OCI-LY3 (cell line): ENCODE results near the gene BANP.

ENCODE experiments used
- H2AFZ ChIP-seq: fragments of 200-600, 300-600 bp; shearing (Covaris generic); 2 replicates; pipeline ENCODE4 v1.6.0; 2014; ENCODE audit warnings: antibody characterized with exemption, low read depth, low read length
- H3K27ac ChIP-seq: fragments of 200-600, 300-600 bp; sonication (generic); 2 replicates; pipeline ENCODE4 v1.5.1; 2014; ENCODE audit warnings: mild to moderate bottlenecking, low read length, moderate library complexity, mixed read lengths
- H3K27me3 ChIP-seq: fragments of 200-600, 300-600 bp; sonication (generic); 2 replicates; pipeline ENCODE4 v1.6.1; 2014; ENCODE audit warnings: low read depth, low read length, mixed read lengths
- H3K36me3 ChIP-seq: fragments of 200-600, 300-600 bp; sonication (generic); replicated peaks from 2 replicates; pipeline ENCODE3; 2014; ENCODE audit warnings: low read depth, low read length, mixed read lengths
- H3K4me1 ChIP-seq: fragments of 300-600, 200-600 bp; sonication (generic); 2 replicates; pipeline ENCODE4 v1.6.1; 2014; ENCODE audit warnings: low read length, mixed read lengths
- H3K4me2 ChIP-seq: fragments of 200-600, 300-600 bp; sonication (generic); 2 replicates; pipeline ENCODE4 v1.6.1; 2014; ENCODE audit warnings: low read length, mixed read lengths
- H3K4me3 ChIP-seq: fragments of 300-600, 200-600 bp; sonication (generic); 2 replicates; pipeline ENCODE4 v1.5.1; 2014; ENCODE audit warnings: antibody characterized with exemption, mild to moderate bottlenecking, low read length, moderate library complexity
- H3K79me2 ChIP-seq: fragments of 300-600, 200-600 bp; shearing (Covaris generic); 2 replicates; pipeline ENCODE4 v1.6.1; 2014; ENCODE audit warnings: mild to moderate bottlenecking, low read length, mixed read lengths
- H3K9ac ChIP-seq: fragments of 300-600, 200-600 bp; shearing (Covaris generic); 2 replicates; pipeline ENCODE4 v1.6.0; 2014; ENCODE audit warnings: mild to moderate bottlenecking, low read length, moderate library complexity
- H3K9me3 ChIP-seq: fragments of 200-600, 300-600 bp; shearing (Covaris generic); 2 replicates; pipeline ENCODE4 v1.6.1; 2014; ENCODE audit warnings: low read length, mixed read lengths; ENCODE audit not compliant: insufficient read depth
- H4K20me1 ChIP-seq: fragments of 200-600, 300-600 bp; sonication (generic); 2 replicates; pipeline ENCODE4 v1.6.1; 2016; ENCODE audit warnings: low read length, mixed read lengths; ENCODE audit not compliant: insufficient read depth
- EZH2phosphoT487 ChIP-seq: fragments of 200-600 bp; shearing (Covaris generic); IDR thresholded peaks from 2 replicates; pipeline ENCODE4 v1.6.1; 2018; ENCODE audit warnings: antibody characterized with exemption, mixed run types, low read depth
- TF ChIP-seq, protein P1 (sequence below): fragments of 200-600, 300-600 bp; sonication (generic); IDR thresholded peaks from 2 replicates; pipeline ENCODE4 v1.5.1; 2014; ENCODE audit warnings: antibody characterized with exemption, low read length, low read depth

BANP gene

GRCh38 chr16:87953308-87954215 is 2.3 kb downstream of the BANP start:
- H3K4me1 ChIP-seq, result peaks cover 24% of the 10 kb centered on the region
- H3K36me3 ChIP-seq, result peaks cover 8% of the 10 kb centered on the region
- H3K27me3 ChIP-seq, result no peaks in the 10 kb centered on the region
- H2AFZ ChIP-seq, result no peak overlapping the region
- H3K79me2 ChIP-seq, result peaks cover 71% of the 10 kb centered on the region
- H3K4me3 ChIP-seq, result no peak overlapping the region
- no peaks in the 10 kb centered on the region for H3K9me3 ChIP-seq
- TF ChIP-seq EZH2phosphoT487, result no peak
- TF ChIP-seq, protein P1, sequence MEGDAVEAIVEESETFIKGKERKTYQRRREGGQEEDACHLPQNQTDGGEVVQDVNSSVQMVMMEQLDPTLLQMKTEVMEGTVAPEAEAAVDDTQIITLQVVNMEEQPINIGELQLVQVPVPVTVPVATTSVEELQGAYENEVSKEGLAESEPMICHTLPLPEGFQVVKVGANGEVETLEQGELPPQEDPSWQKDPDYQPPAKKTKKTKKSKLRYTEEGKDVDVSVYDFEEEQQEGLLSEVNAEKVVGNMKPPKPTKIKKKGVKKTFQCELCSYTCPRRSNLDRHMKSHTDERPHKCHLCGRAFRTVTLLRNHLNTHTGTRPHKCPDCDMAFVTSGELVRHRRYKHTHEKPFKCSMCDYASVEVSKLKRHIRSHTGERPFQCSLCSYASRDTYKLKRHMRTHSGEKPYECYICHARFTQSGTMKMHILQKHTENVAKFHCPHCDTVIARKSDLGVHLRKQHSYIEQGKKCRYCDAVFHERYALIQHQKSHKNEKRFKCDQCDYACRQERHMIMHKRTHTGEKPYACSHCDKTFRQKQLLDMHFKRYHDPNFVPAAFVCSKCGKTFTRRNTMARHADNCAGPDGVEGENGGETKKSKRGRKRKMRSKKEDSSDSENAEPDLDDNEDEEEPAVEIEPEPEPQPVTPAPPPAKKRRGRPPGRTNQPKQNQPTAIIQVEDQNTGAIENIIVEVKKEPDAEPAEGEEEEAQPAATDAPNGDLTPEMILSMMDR, result no peak
- H3K4me2 ChIP-seq, result no peak overlapping the region
- 0 out of 2 replicates have a peak, but pooled peaks cover 12% of the 10 kb centered on the region for H4K20me1 ChIP-seq
- H3K9ac ChIP-seq, result no peak overlapping the region
- H3K27ac ChIP-seq, result no peak overlapping the region

- no peak overlapping the region for H2AFZ ChIP-seq
- H3K36me3 ChIP-seq, result peaks cover 8% of the 10 kb centered on the region
- peaks cover 79% of the 10 kb centered on the region for H3K79me2 ChIP-seq
- peaks cover 12% of the 10 kb centered on the region; the same call in 1 of the 2 replicates for H4K20me1 ChIP-seq
- TF ChIP-seq, protein P1, result no peak
- TF ChIP-seq EZH2phosphoT487, result no peak
- no peak overlapping the region for H3K27ac ChIP-seq
- no peaks in the 10 kb centered on the region for H3K27me3 ChIP-seq
- H3K4me1 ChIP-seq, result peaks cover 24% of the 10 kb centered on the region
- H3K9ac ChIP-seq, result no peak overlapping the region
- no peaks in the 10 kb centered on the region for H3K9me3 ChIP-seq
- H3K4me3 ChIP-seq, result no peak overlapping the region
- H3K4me2 ChIP-seq, result no peak overlapping the region
Measured at GRCh38 chr16:87954361-87954760, 3.1 kb downstream of the BANP start.

GRCh38 chr16:87954826-87955225 is 3.6 kb downstream of the BANP start:
- Histone ChIP-seq H3K27me3 (no peaks in the 10 kb centered on the region), H3K27ac (no peak overlapping the region), H3K9me3 (no peaks in the 10 kb centered on the region), H3K9ac (no peak overlapping the region), H3K4me3 (no peak overlapping the region), H4K20me1 (peaks cover 12% of the 10 kb centered on the region; the same call in 1 of the 2 replicates), H3K4me2 (no peak overlapping the region), H3K4me1 (peaks cover 24% of the 10 kb centered on the region), H2AFZ (no peak overlapping the region), H3K36me3 (peaks cover 8% of the 10 kb centered on the region), H3K79me2 (peaks cover 84% of the 10 kb centered on the region)
- no peak for TF ChIP-seq EZH2phosphoT487
- TF ChIP-seq, protein P1, result no peak

DNA sequence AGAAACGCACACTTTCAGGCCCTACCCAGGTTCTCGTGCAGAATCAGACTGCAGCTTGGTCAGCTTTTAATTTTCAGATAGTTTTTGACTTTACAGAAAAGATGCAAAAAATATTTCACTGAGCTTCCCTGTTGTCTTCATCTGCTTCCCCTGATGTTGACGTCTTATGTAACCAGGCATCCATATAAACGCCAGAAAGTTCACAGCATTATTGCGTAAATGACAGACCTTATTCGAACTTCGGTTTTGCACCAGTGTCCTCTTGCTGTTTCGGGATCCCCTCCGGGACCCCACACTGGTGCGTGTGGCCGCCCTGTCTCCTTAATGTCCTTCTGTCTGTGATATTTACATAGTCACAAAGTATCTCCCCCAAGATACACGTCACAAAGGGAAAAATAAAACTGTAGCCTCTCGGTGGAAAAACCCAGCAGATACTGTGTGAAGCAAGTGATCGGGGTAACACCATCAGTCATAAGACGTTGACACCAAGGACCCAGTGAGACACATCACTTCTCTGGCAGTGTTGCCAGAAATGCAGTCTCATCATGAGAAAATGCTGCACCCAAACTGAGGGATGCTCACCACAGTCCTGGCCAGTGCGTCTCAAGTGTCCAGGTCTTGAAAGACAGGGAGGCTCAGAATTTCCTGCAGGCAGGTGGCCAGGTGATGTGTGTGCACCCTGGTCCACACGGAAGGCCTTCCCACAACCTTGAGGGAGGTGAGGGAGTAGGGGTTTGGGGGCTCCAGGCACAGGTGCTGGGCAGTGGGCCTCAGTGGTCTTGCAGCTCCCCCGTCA is 4.3 kb downstream of the BANP start:
- Histone ChIP-seq H2AFZ (no peak overlapping the region), H3K36me3 (peaks cover 8% of the 10 kb centered on the region), H3K27me3 (no peaks in the 10 kb centered on the region), H3K79me2 (peaks cover 88% of the 10 kb centered on the region), H3K9ac (peak overlapping the region; percentile 7; the same call in 1 of the 2 replicates), H3K4me2 (peak overlapping the region; percentile 40), H3K9me3 (no peaks in the 10 kb centered on the region), H3K4me3 (peak overlapping the region; percentile 1; the same call in 1 of the 2 replicates), H4K20me1 (peaks cover 12% of the 10 kb centered on the region; the same call in 1 of the 2 replicates), H3K27ac (peak overlapping the region; percentile 70), H3K4me1 (peaks cover 24% of the 10 kb centered on the region)
- TF ChIP-seq EZH2phosphoT487, result no peak
- TF ChIP-seq, protein P1, result no peak
